ENCODE results near the gene FGFRL1.

Gene FGFRL1

DNA sequence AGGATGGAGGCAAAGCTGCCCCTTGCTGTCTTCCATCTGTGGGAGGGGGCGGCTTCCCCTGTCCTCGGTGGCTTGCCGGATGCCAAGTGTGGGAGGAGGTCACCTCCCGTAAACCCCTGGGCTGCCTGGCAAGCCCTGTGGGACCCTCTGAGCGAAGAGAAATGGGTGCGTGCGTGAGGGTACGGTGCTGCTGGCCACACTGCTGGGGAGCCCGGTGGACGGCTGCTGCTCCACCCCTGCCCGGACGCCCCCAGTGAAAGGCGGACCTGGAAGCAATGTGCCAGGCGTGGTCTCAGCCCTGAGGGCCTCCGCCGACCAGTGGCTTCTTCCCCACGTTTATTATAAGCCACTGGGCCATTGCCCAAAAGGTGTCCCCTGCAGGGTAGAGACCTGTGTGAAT, 29.1 kb upstream of the FGFRL1 start:
- Histone ChIP-seq H3K4me2 (ENCODE audit: low read length) (no peak overlapping the region), H3K18ac (ENCODE audit: low read length) (no peak overlapping the region), H3K36me3 (ENCODE audit: control insufficient read depth in 1 of 2, insufficient read depth in 2 of 2, low read length in 2 of 2) (no peaks in the 10 kb centered on the region), H3K14ac (ENCODE audit: low read length) (no peak overlapping the region), H3K9ac (ENCODE audit: low read length) (no peak overlapping the region), H3K79me1 (ENCODE audit: low read length) (no peaks in the 10 kb centered on the region), H2BK12ac (ENCODE audit: low read length) (no peak overlapping the region), H4K91ac (ENCODE audit: low read depth, low read length) (no peak overlapping the region), H4K12ac (ENCODE audit: low read depth, low read length) (no peak overlapping the region), H3K4ac (ENCODE audit: low read depth, low read length) (no peak overlapping the region), H3K9me3 (ENCODE audit: insufficient read depth, low read depth, low read length) (peaks cover 2% of the 10 kb centered on the region), H2AFZ (ENCODE audit: insufficient read depth, low read length, poor library complexity) (no peak overlapping the region), H3K27me3 (ENCODE audit: insufficient read depth, low read length) (no peaks in the 10 kb centered on the region), H3K79me2 (ENCODE audit: control insufficient read depth, insufficient read depth, low read length, poor library complexity) (no peaks in the 10 kb centered on the region), H3K23ac (ENCODE audit: low read length) (no peak overlapping the region), H3K4me1 (ENCODE audit: control insufficient read depth in 1 of 2, insufficient read depth in 2 of 2, low read length in 2 of 2) (peaks cover 7 to 9% of the 10 kb centered on the region in 2 experiments), H2AK5ac (ENCODE audit: low read length) (no peak overlapping the region), H3K27ac (ENCODE audit: low read depth, low read length) (no peak overlapping the region), H2BK120ac (ENCODE audit: insufficient read depth, low read length, poor library complexity) (no peak overlapping the region), H2BK5ac (ENCODE audit: low read depth, low read length, poor library complexity) (no peak overlapping the region), H3K4me3 (ENCODE audit: low read depth, low read length) (no peak overlapping the region), H4K8ac (ENCODE audit: low read depth, low read length) (no peak overlapping the region)
- no CpG with 5 or more reads among the region's 17 CpGs for WGBS (ENCODE audit: extremely low coverage, insufficient coverage, insufficient read length)
- DNase-seq: no peak

GRCh38 chr4:982814-983213, 28.6 kb upstream of the FGFRL1 start:
- Histone ChIP-seq H2BK120ac (ENCODE audit: insufficient read depth, low read length, poor library complexity) (no peak overlapping the region), H3K27ac (ENCODE audit: low read depth, low read length) (no peak overlapping the region), H3K14ac (ENCODE audit: low read length) (no peak overlapping the region), H2AFZ (ENCODE audit: insufficient read depth, low read length, poor library complexity) (no peak overlapping the region), H3K79me2 (ENCODE audit: control insufficient read depth, insufficient read depth, low read length, poor library complexity) (no peaks in the 10 kb centered on the region), H3K9ac (ENCODE audit: low read length) (no peak overlapping the region), H2BK5ac (ENCODE audit: low read depth, low read length, poor library complexity) (no peak overlapping the region), H4K91ac (ENCODE audit: low read depth, low read length) (no peak overlapping the region), H3K27me3 (ENCODE audit: insufficient read depth, low read length) (no peaks in the 10 kb centered on the region), H2BK12ac (ENCODE audit: low read length) (no peak overlapping the region), H3K36me3 (ENCODE audit: control insufficient read depth in 1 of 2, insufficient read depth in 2 of 2, low read length in 2 of 2) (no peaks in the 10 kb centered on the region), H3K18ac (ENCODE audit: low read length) (no peak overlapping the region), H3K23ac (ENCODE audit: low read length) (no peak overlapping the region), H3K4ac (ENCODE audit: low read depth, low read length) (no peak overlapping the region), H4K8ac (ENCODE audit: low read depth, low read length) (no peak overlapping the region), H3K9me3 (ENCODE audit: insufficient read depth, low read depth, low read length) (peaks cover 2% of the 10 kb centered on the region), H2AK5ac (ENCODE audit: low read length) (no peak overlapping the region), H3K4me2 (ENCODE audit: low read length) (no peak overlapping the region), H3K4me3 (ENCODE audit: low read depth, low read length) (no peak overlapping the region), H4K12ac (ENCODE audit: low read depth, low read length) (no peak overlapping the region), H3K4me1 (ENCODE audit: control insufficient read depth in 1 of 2, insufficient read depth in 2 of 2, low read length in 2 of 2) (peaks cover 7 to 12% of the 10 kb centered on the region in 2 experiments), H3K79me1 (ENCODE audit: low read length) (no peaks in the 10 kb centered on the region)
- no peak for DNase-seq
- no CpG with 5 or more reads among the region's 15 CpGs for WGBS (ENCODE audit: extremely low coverage, insufficient coverage, insufficient read length)

DNA sequence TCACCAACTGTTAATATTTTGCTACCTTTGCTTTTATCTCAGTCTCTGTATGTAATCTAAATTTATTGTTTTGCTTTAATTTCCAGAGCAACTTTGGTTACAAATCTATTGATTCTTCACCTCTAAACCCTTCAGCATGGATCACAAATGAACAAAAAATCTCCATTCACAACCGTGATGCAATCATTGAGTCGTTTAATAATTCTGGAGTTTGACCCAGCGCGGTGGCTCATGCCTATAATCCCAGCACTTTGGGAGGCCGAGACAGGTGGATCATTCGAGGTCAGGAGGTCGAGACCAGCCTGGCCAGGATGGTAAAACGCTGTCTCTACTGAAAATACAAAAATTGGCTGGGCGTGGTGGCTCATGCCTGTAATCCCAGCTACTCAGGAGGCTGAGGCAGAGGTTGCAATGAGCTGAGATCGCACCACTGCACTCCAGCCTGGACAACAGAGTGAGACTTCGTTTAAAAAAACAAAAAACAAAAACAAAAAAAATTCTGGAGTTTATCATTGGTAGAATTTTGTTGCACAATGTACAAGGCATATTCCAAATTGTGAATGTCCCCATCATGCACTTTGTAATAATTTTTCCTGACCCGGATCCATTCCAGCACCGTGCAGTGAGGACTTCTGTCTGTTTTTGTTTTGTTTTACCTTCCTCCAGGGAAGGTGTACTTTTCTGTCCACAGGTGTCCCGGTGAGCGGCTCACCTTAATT, 26.9 kb upstream of the FGFRL1 start:
- peaks cover 2 to 6% of the 10 kb centered on the region in 2 experiments for H3K4me1 ChIP-seq (ENCODE audit: control insufficient read depth in 1 of 2, insufficient read depth in 2 of 2, low read length in 2 of 2)
- H2AK5ac ChIP-seq (ENCODE audit: low read length): no peak overlapping the region
- H4K8ac ChIP-seq (ENCODE audit: low read depth, low read length): no peak overlapping the region
- no peak overlapping the region for H3K27ac ChIP-seq (ENCODE audit: low read depth, low read length)
- H3K9ac ChIP-seq (ENCODE audit: low read length): no peak overlapping the region
- H2BK5ac ChIP-seq (ENCODE audit: low read depth, low read length, poor library complexity): no peak overlapping the region
- H3K18ac ChIP-seq (ENCODE audit: low read length): no peak overlapping the region
- WGBS (ENCODE audit: extremely low coverage, insufficient coverage, insufficient read length): no CpG with 5 or more reads among the region's 15 CpGs
- H3K4ac ChIP-seq (ENCODE audit: low read depth, low read length): no peak overlapping the region
- H3K14ac ChIP-seq (ENCODE audit: low read length): no peak overlapping the region
- H3K36me3 ChIP-seq (ENCODE audit: control insufficient read depth in 1 of 2, insufficient read depth in 2 of 2, low read length in 2 of 2): no peaks in the 10 kb centered on the region
- H3K79me1 ChIP-seq (ENCODE audit: low read length): no peaks in the 10 kb centered on the region
- no peak overlapping the region for H2BK120ac ChIP-seq (ENCODE audit: insufficient read depth, low read length, poor library complexity)
- H4K12ac ChIP-seq (ENCODE audit: low read depth, low read length): no peak overlapping the region
- H3K27me3 ChIP-seq (ENCODE audit: insufficient read depth, low read length): no peaks in the 10 kb centered on the region
- no peak overlapping the region for H3K23ac ChIP-seq (ENCODE audit: low read length)
- no peaks in the 10 kb centered on the region for H3K79me2 ChIP-seq (ENCODE audit: control insufficient read depth, insufficient read depth, low read length, poor library complexity)
- no peak overlapping the region for H4K91ac ChIP-seq (ENCODE audit: low read depth, low read length)
- no peak overlapping the region for H3K4me2 ChIP-seq (ENCODE audit: low read length)
- peak in 1 of 2 donors; percentile 41 for DNase-seq
- no peak overlapping the region for H3K4me3 ChIP-seq (ENCODE audit: low read depth, low read length)
- H2AFZ ChIP-seq (ENCODE audit: insufficient read depth, low read length, poor library complexity): peak overlapping the region; percentile 52
- H2BK12ac ChIP-seq (ENCODE audit: low read length): no peak overlapping the region
- H3K9me3 ChIP-seq (ENCODE audit: insufficient read depth, low read depth, low read length): peaks cover 2% of the 10 kb centered on the region

GRCh38 chr4:985123-985830, 26.1 kb upstream of the FGFRL1 start:
- no peak overlapping the region for H2BK120ac ChIP-seq (ENCODE audit: insufficient read depth, low read length, poor library complexity)
- H3K27ac ChIP-seq (ENCODE audit: low read depth, low read length): no peak overlapping the region
- H3K14ac ChIP-seq (ENCODE audit: low read length): no peak overlapping the region
- peaks cover 0 to 4% of the 10 kb centered on the region in 2 experiments for H3K4me1 ChIP-seq (ENCODE audit: control insufficient read depth in 1 of 2, insufficient read depth in 2 of 2, low read length in 2 of 2)
- DNase-seq: peak; percentile 45 to 53
- no peak overlapping the region for H3K4me3 ChIP-seq (ENCODE audit: low read depth, low read length)
- H3K79me1 ChIP-seq (ENCODE audit: low read length): no peaks in the 10 kb centered on the region
- no peak overlapping the region for H2AK5ac ChIP-seq (ENCODE audit: low read length)
- no peaks in the 10 kb centered on the region for H3K36me3 ChIP-seq (ENCODE audit: control insufficient read depth in 1 of 2, insufficient read depth in 2 of 2, low read length in 2 of 2)
- peak overlapping the region; percentile 52 for H2AFZ ChIP-seq (ENCODE audit: insufficient read depth, low read length, poor library complexity)
- no peak overlapping the region for H2BK12ac ChIP-seq (ENCODE audit: low read length)
- H3K9me3 ChIP-seq (ENCODE audit: insufficient read depth, low read depth, low read length): no peaks in the 10 kb centered on the region
- H3K4ac ChIP-seq (ENCODE audit: low read depth, low read length): no peak overlapping the region
- H4K12ac ChIP-seq (ENCODE audit: low read depth, low read length): no peak overlapping the region
- peak overlapping the region; percentile 42 for H3K4me2 ChIP-seq (ENCODE audit: low read length)
- no peak overlapping the region for H2BK5ac ChIP-seq (ENCODE audit: low read depth, low read length, poor library complexity)
- no peak overlapping the region for H4K8ac ChIP-seq (ENCODE audit: low read depth, low read length)
- H4K91ac ChIP-seq (ENCODE audit: low read depth, low read length): no peak overlapping the region
- no peaks in the 10 kb centered on the region for H3K79me2 ChIP-seq (ENCODE audit: control insufficient read depth, insufficient read depth, low read length, poor library complexity)
- no peak overlapping the region for H3K23ac ChIP-seq (ENCODE audit: low read length)
- no peak overlapping the region for H3K18ac ChIP-seq (ENCODE audit: low read length)
- WGBS (ENCODE audit: extremely low coverage, insufficient coverage, insufficient read length): no CpG with 5 or more reads among the region's 23 CpGs
- H3K9ac ChIP-seq (ENCODE audit: low read length): no peak overlapping the region
- H3K27me3 ChIP-seq (ENCODE audit: insufficient read depth, low read length): no peaks in the 10 kb centered on the region
